SH-SY5Y (cell line): ENCODE results near the gene PAQR8.
A peak's percentile ranks its signal among the peaks of the same experiment; 100 is the strongest.

Experiments used
- GATA2 ChIP-seq: IDR thresholded peaks from 2 replicates; pipeline ENCODE4 v1.6.1; 2011; ENCODE audit warnings: mild to moderate bottlenecking, low read depth, low read length
- GATA3 ChIP-seq: IDR thresholded peaks from 2 replicates; pipeline ENCODE4 v1.6.1; 2011; ENCODE audit warnings: low read depth, mild to moderate bottlenecking, low read length, moderate library complexity

The PAQR8 gene

GRCh38 chr6:52335576-52335975, 26.4 kb upstream of the PAQR8 start:
- TF ChIP-seq GATA3, result no peak
- TF ChIP-seq GATA2, result no peak

GRCh38 chr6:52336919-52337561, 24.9 kb upstream of the PAQR8 start:
- TF ChIP-seq GATA2, result no peak
- no peak for TF ChIP-seq GATA3

- TF ChIP-seq GATA2, result no peak
- TF ChIP-seq GATA3, result no peak
Observed at GRCh38 chr6:52337633-52338290, 24.2 kb upstream of the PAQR8 start.

GRCh38 chr6:52340603-52340880, 21.4 kb upstream of the PAQR8 start:
- TF ChIP-seq GATA3, result no peak
- TF ChIP-seq GATA2, result no peak

GRCh38 chr6:52341561-52342260, 20.2 kb upstream of the PAQR8 start:
- no peak for TF ChIP-seq GATA3
- TF ChIP-seq GATA2, result no peak

- TF ChIP-seq GATA3 (no peak), GATA2 (no peak)
Observed at GRCh38 chr6:52345311-52345710, 16.6 kb upstream of the PAQR8 start.

- TF ChIP-seq GATA3, result no peak
- TF ChIP-seq GATA2, result no peak
Observed at GRCh38 chr6:52346503-52346902, 15.4 kb upstream of the PAQR8 start.

GRCh38 chr6:52347818-52348217, 14.1 kb upstream of the PAQR8 start:
- TF ChIP-seq GATA2 (no peak), GATA3 (no peak)

GRCh38 chr6:52351879-52352238, 10.1 kb upstream of the PAQR8 start:
- TF ChIP-seq GATA2 (no peak), GATA3 (no peak)

- TF ChIP-seq GATA3 (no peak), GATA2 (no peak)
Observed at GRCh38 chr6:52352239-52353018, 9.5 kb upstream of the PAQR8 start.

- TF ChIP-seq GATA3, result no peak
- TF ChIP-seq GATA2, result no peak
Observed at GRCh38 chr6:52356017-52356416, 5.9 kb upstream of the PAQR8 start.

- TF ChIP-seq GATA2 (no peak), GATA3 (no peak)
Observed at GRCh38 chr6:52359403-52359802, 2.5 kb upstream of the PAQR8 start.

GRCh38 chr6:52360028-52360427, 1.9 kb upstream of the PAQR8 start:
- no peak for TF ChIP-seq GATA3
- peak; percentile 48; the same call in 1 of the 2 replicates for TF ChIP-seq GATA2
